IPS-18a (cell line): ENCODE measurements around the gene ISOC2.

ENCODE experiments used
- H3K27ac ChIP-seq: one replicate; pipeline ENCODE4 v1.5.1; 2013; ENCODE audit warnings: low read length
- H3K27me3 ChIP-seq: one replicate; pipeline ENCODE4 v1.6.1; 2013; ENCODE audit warnings: mild to moderate bottlenecking, low read length; ENCODE audit not compliant: control insufficient read depth, insufficient read depth
- H3K36me3 ChIP-seq: one replicate; pipeline ENCODE4 v1.6.1; 2013; ENCODE audit warnings: low read depth, low read length; ENCODE audit not compliant: control insufficient read depth
- H3K4me1 ChIP-seq: one replicate; pipeline ENCODE4 v1.6.1; 2013; ENCODE audit warnings: low read depth, low read length; ENCODE audit not compliant: control insufficient read depth
- H3K4me3 ChIP-seq: one replicate; pipeline ENCODE4 v1.5.1; 2013; ENCODE audit warnings: low read length
- H3K9ac ChIP-seq: one replicate; pipeline ENCODE4 v1.6.1; 2013; ENCODE audit warnings: mild to moderate bottlenecking, low read length, moderate library complexity
- H3K9me3 ChIP-seq: one replicate; pipeline ENCODE4 v1.6.1; 2013; ENCODE audit warnings: low read depth, low read length; ENCODE audit not compliant: control insufficient read depth

The ISOC2 gene

DNA sequence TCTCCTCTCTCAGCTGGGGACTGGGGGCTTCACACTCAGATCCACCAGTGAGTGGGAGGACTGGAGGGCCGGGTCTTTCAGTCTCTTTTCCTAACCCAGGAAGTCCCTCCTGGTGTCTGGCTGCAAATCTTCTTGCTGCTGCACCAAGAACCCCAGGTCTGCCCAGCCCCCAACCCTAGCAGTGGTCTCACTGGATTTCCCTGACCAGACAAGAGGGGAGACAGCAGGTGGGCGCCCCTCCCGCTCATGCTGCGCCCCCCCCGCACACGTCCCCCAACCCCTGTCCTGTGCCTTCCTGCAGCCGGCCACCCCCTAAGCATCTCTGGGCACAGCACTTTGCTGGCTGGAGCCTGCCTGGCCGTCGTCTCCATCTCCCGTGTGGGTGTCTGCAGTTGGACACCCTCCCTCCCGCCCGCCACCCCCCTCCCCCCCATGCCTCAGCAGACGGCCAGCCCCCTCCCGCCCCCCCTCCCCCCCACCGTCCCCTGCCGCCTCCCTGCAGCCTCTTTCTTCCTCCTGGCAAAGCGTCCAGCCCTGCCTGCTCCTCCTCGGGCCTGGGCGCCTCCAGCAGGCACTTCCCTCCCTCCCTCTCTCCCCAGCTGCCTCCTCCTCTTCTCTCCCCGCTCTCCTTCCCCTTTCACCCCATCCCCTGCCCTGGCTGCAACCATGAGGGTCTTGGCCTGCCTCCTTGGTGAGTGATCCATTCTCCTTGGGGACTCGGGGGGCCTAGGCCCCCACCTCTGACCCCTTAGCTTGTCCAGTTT, 26.7 kb upstream of the ISOC2 start, which contains the start of gene SSC5D:
Gene SSC5D (plus strand): TSS at position 513 of the 764 bp plus-strand sequence. CDS start 154 bp downstream, at position 667.
- Histone ChIP-seq H3K4me1 (peaks cover 33% of the 10 kb centered on the region), H3K9me3 (no peaks in the 10 kb centered on the region), H3K27me3 (no peaks in the 10 kb centered on the region), H3K4me3 (peak within 1 kb of the TSS; percentile 30), H3K36me3 (no peaks in the 10 kb centered on the region), H3K27ac (no peak within 1 kb of the TSS), H3K9ac (peak within 1 kb of the TSS; percentile 22)

DNA sequence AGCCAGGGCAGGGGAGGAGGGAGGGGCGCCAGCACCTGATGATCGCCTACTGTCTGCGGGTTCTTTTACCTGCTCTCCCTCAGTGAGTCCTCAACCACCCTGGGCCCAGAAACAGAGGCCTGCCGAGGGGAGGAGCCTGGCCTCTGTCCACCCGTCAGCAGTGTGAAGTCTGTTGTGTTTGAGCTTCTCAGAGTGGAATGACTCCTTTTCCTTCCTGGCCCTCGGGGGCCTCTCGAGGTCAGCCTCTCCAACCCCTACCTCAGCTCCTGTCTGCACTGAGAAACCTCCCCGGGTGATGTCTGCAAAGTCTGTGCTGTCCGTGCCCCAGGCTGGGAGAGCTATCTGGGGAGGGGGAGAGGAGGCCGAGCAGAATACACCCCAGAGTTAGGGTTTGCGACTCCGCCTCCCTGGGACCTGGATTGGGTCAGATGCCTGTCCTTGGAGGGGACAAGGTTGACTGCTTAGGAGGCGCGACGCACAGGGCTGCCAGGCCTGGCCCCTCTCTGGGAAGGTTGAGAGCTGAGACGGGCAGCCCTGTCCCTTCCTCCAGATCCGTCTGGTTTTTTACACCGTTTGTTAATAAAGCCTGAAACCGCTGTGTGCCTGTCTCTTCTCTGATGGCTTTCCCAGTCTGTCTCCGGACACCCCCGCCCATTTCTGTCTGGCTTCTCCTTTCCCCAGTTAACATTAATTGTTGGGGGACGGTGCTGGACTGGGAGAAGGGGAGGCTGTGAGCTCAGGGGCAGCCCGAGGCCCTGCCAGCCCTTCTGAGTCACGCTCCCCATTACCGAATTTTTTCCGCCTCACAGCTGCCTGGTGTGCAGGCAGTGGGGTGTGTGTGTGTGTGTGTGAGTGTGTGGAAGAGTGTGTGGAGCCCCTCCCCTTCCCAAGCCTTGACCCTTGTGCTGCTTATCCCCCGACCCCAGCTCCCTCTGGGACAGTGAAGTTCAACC, 25.8 kb upstream of the ISOC2 start:
- Histone ChIP-seq H3K9ac (peak overlapping the region; percentile 22), H3K4me1 (peaks cover 33% of the 10 kb centered on the region), H3K9me3 (no peaks in the 10 kb centered on the region), H3K27ac (no peak overlapping the region), H3K36me3 (no peaks in the 10 kb centered on the region), H3K4me3 (peak overlapping the region; percentile 13), H3K27me3 (no peaks in the 10 kb centered on the region)

DNA sequence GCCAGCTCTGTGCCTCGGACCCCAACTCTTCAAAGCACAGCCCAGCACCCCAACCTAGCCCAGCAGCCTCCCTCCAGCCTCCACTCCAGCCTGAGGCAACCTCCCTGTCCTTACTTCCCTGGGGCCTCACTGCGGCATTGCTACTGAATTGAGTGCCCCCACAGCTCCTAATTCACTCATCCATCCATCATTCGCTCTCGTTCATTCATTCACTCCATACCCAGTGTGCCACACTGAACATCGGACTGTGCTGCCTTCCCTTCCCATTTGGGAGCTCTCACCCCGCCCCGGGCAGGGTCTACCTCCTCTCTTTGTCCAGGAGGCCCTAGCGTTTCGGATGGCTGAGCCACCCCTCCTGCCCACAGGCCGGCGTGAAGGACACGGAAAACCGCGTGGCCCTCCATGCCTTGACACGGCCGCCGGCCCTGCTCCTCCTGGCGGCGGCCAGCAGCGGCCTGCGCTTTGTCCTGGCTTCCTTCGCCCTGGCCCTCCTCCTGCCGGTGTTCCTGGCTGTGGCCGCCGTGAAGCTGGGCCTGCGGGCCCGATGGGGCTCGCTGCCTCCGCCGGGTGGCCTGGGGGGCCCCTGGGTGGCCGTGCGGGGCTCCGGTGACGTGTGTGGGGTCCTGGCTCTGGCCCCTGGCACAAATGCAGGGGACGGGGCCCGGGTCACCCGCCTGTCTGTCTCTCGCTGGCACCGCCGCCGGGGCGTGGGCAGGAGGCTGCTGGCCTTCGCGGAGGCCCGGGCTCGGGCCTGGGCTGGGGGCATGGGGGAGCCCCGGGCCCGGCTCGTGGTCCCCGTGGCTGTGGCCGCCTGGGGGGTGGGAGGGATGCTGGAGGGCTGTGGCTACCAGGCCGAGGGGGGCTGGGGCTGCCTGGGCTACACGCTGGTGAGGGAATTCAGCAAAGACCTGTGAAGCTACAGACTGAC, 24.9 kb upstream of the ISOC2 start:
- Histone ChIP-seq H3K4me3 (peak overlapping the region; percentile 77), H3K9ac (no peak overlapping the region), H3K4me1 (peaks cover 33% of the 10 kb centered on the region), H3K36me3 (no peaks in the 10 kb centered on the region), H3K9me3 (no peaks in the 10 kb centered on the region), H3K27me3 (no peaks in the 10 kb centered on the region), H3K27ac (no peak overlapping the region)

DNA sequence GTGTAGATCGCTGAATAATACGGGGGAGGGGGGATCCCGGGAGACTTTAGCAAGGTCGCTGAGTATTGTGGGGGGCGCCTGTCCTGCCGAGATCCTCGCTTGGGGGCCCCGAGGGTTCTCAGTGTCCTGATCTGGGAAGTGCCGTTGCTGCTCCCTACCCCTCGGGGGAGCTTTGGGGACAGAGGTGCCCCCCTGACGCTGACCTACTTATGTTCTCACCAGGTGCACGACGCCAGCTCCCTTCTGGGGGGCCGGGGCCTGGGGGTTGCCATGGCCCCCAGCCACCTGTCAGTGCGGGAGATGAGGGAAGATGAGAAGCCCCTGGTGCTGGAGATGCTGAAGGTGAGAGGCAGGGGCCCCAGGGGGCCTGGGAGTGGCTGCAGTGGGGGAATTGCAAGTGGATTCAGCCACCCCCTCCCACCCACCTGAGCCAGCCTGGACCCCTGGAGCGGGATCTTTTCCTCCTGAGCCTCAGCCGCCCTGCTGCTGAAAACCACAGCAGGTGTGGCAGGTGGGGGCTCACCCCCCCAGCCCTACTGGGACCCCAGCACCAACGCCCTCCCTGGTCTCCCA, 24.1 kb upstream of the ISOC2 start:
- Histone ChIP-seq H3K27me3 (no peaks in the 10 kb centered on the region), H3K9ac (peak overlapping the region; percentile 77), H3K27ac (peak overlapping the region; percentile 30), H3K36me3 (no peaks in the 10 kb centered on the region), H3K9me3 (no peaks in the 10 kb centered on the region), H3K4me1 (peaks cover 33% of the 10 kb centered on the region), H3K4me3 (peak overlapping the region; percentile 77)

DNA sequence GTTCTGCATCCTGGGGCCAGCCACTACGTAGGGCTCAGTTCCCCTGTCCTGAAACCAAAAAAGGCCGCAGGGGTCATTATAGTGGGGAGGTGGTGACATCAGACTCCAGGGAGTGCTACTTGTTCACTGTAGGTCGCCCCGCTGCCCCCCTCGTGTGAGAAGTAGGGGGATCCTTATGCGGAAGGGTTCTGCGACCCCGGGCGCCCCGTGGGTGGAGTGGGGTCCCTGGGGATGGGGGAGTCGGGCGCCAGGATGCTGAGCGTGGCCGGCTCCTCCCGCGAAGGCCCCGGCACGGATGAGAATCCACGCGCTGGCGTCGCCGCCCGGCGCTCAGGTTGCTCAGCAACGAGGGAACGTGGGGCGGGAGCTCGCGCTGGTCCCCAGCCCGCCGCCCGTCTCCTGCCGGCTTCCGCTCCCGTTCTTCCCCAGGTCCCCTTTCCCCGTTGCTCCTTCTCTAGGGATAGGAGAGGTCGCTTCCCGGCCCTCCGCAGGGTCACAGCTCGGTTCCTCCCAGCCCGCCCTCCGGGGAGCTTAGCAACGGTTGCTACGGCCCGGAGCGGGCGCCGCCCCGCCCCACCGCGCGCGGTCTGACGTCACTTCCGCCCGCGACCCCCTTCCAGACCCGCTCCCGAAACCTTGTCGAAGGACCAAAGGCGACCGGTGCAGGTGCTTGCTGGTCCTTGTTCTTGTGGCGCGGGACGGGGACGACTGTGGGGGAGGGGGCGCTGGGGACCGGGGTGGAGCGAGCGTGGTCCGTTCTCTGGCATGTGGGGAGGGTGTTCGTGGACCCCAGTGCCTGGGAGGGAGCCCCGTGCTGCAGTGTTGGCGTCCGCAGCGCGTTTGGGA, 23.4 kb upstream of the ISOC2 start, which contains the start of gene NAT14:
Gene NAT14 (plus strand): TSS at position 596 of the 846 bp plus-strand sequence. CDS start 521 bp downstream, outside the sequence.
- Histone ChIP-seq H3K4me1 (peaks cover 33% of the 10 kb centered on the region), H3K27me3 (no peaks in the 10 kb centered on the region), H3K27ac (peak within 1 kb of the TSS; percentile 30), H3K4me3 (peak within 1 kb of the TSS; percentile 77), H3K9me3 (no peaks in the 10 kb centered on the region), H3K9ac (peak within 1 kb of the TSS; percentile 77), H3K36me3 (no peaks in the 10 kb centered on the region)

DNA sequence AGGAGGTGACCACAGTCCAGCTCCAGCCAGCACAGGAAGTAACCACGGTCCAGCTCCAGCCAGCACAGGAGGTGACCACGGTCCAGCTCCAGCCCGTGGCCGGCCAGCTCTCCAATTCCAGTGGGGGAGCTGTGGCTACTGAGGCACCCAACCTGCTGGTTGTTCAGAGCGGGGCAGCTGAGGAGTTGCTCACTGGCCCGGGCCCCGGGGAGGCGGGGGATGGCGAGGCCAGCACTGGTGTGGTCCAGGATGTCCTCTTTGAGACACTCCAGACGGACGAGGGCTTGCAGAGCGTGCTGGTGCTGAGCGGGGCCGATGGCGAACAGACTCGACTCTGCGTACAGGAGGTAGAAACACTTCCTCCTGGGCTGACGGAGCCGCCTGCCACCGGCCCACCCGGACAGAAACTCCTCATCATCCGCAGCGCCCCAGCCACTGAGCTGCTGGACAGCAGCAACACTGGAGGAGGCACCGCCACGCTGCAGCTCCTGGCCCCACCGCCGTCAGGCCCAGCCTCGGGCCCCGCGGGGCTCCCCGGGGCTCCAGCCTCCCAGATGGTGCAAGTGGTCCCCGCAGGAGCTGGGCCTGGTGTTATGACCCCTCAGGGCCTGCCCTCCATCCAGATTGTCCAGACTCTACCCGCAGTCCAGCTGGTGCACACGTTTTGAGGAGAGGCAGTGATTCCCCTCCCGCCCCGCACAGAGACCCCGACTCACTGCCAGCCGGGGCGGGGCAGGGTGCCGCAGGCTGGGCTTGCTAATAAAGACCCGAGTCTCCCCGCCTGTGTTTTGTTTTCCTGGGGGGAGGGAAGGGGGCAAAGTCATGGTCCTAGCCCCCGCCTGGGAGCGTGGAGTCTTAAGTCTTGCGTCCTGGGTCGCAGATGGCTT, 22.5 kb upstream of the ISOC2 start:
- Histone ChIP-seq H3K27ac (no peak overlapping the region), H3K9ac (no peak overlapping the region), H3K4me3 (peak overlapping the region; percentile 77)

DNA sequence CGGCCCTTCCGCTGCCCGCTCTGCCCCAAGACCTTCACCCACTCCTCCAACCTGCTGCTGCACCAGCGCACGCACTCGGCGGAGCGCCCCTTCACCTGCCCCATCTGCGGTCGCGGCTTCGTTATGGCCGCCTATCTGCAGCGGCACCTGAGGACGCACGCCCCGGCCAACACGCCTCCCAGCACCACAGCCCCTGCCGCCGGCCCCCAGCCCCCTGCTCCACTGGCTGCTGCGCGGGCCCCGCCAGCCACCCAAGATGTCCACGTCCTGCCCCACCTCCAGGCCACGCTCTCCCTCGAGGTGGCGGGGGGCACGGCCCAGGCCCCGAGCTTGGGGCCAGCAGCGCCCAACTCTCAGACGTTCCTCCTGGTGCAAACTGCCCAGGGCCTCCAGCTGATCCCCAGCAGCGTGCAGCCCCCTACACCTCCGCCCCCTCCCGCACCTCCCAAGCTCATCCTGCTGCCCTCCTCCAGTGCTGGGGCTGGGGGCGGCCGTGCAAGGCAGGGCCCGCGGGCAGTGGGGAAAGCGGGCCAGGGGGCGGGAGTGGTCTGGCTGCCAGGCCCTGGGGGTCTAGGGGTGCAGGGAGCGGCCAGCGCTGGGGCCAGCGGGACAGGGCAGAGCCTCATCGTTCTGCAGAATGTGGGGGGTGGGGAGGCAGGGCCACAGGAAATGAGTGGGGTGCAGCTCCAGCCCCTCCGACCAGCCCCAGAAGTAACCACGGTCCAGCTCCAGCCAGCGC, 21.7 kb upstream of the ISOC2 start:
- Histone ChIP-seq H3K27ac (no peak overlapping the region), H3K4me3 (no peak overlapping the region), H3K36me3 (no peaks in the 10 kb centered on the region), H3K4me1 (peaks cover 21% of the 10 kb centered on the region), H3K9ac (no peak overlapping the region), H3K9me3 (no peaks in the 10 kb centered on the region), H3K27me3 (no peaks in the 10 kb centered on the region)

More for the DNA sequence above, 22.5 kb upstream of the ISOC2 start:
- Histone ChIP-seq H3K9me3 (no peaks in the 10 kb centered on the region), H3K4me1 (peaks cover 26% of the 10 kb centered on the region), H3K27me3 (no peaks in the 10 kb centered on the region), H3K36me3 (no peaks in the 10 kb centered on the region)

DNA sequence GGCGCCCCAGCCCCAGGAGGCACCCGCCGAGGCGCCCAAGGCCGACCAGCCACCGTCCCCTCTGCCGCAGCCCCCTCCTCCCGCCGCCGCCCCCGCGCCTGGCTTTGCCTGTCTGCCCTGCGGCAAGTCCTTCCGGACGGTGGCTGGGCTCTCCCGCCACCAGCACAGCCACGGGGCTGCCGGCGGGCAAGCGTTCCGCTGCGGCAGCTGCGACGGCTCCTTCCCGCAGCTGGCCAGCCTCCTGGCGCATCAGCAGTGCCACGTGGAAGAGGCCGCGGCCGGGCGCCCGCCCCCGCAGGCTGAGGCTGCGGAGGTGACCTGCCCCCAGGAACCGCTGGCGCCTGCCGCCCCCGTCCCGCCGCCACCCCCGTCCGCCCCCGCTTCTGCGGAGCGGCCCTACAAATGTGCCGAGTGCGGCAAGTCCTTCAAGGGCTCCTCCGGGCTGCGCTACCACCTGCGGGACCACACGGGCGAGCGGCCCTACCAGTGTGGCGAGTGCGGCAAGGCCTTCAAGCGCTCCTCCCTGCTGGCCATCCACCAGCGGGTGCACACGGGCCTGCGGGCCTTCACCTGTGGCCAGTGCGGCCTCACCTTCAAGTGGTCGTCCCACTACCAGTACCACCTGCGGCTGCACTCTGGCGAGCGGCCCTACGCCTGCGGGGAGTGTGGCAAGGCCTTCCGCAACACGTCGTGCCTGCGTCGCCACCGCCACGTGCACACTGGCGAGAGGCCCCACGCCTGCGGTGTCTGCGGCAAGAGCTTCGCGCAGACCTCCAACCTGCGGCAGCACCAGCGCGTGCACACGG, 20.9 kb upstream of the ISOC2 start:
- no peak overlapping the region for H3K9ac ChIP-seq
- H3K36me3 ChIP-seq = no peaks in the 10 kb centered on the region
- H3K27me3 ChIP-seq = no peaks in the 10 kb centered on the region
- H3K4me1 ChIP-seq = peaks cover 14% of the 10 kb centered on the region
- H3K9me3 ChIP-seq = no peaks in the 10 kb centered on the region
- H3K4me3 ChIP-seq = no peak overlapping the region
- H3K27ac ChIP-seq = no peak overlapping the region
